ENCODE results near the gene KCNMB2.

The KCNMB2 gene

GRCh38 chr3:178625053-178625600 lies 88.9 kb downstream of the KCNMB2 start:
- Histone ChIP-seq H3K27ac (no peak overlapping the region), H3K4me3 (ENCODE audit: low read depth, low read length) (no peak overlapping the region), H3K36me3 (no peaks in the 10 kb centered on the region), H3K9me3 (ENCODE audit: severe bottlenecking) (no peaks in the 10 kb centered on the region), H3K27me3 (ENCODE audit: insufficient read depth, low read depth, severe bottlenecking) (no peaks in the 10 kb centered on the region)
- TF ChIP-seq CTCF (IDR thresholded peaks at IDR 0.05; ENCODE audit: low read depth, low read length) = no peak
- no peak for DNase-seq

- Histone ChIP-seq H3K27ac (no peak overlapping the region), H3K36me3 (no peaks in the 10 kb centered on the region), H3K9me3 (ENCODE audit: severe bottlenecking) (no peaks in the 10 kb centered on the region), H3K27me3 (ENCODE audit: insufficient read depth, low read depth, severe bottlenecking) (no peaks in the 10 kb centered on the region), H3K4me3 (ENCODE audit: low read depth, low read length) (no peak overlapping the region)
- no peak for DNase-seq
- TF ChIP-seq CTCF (IDR thresholded peaks at IDR 0.05; ENCODE audit: low read depth, low read length) = no peak
These were observed 91.8 kb downstream of the KCNMB2 start for GRCh38 chr3:178628037-178628436.

- Histone ChIP-seq H3K27me3 (ENCODE audit: insufficient read depth, low read depth, severe bottlenecking) (no peaks in the 10 kb centered on the region), H3K36me3 (no peaks in the 10 kb centered on the region), H3K4me3 (ENCODE audit: low read depth, low read length) (no peak overlapping the region), H3K9me3 (ENCODE audit: severe bottlenecking) (no peaks in the 10 kb centered on the region), H3K27ac (no peak overlapping the region)
- TF ChIP-seq CTCF (IDR thresholded peaks at IDR 0.05; ENCODE audit: low read depth, low read length) = no peak
- no peak for DNase-seq
These were observed 93.4 kb downstream of the KCNMB2 start for GRCh38 chr3:178629430-178630178.

- no peak overlapping the region for H3K4me3 ChIP-seq (ENCODE audit: low read depth, low read length)
- H3K9me3 ChIP-seq (ENCODE audit: severe bottlenecking) = no peaks in the 10 kb centered on the region
- TF ChIP-seq CTCF (IDR thresholded peaks at IDR 0.05; ENCODE audit: low read depth, low read length) = no peak
These were observed 95.7 kb downstream of the KCNMB2 start for GRCh38 chr3:178631950-178632349.

GRCh38 chr3:178634975-178635374 lies 98.7 kb downstream of the KCNMB2 start:
- Histone ChIP-seq H3K9me3 (ENCODE audit: severe bottlenecking) (no peaks in the 10 kb centered on the region), H3K27ac (no peak overlapping the region), H3K36me3 (no peaks in the 10 kb centered on the region), H3K4me3 (ENCODE audit: low read depth, low read length) (no peak overlapping the region), H3K27me3 (ENCODE audit: insufficient read depth, low read depth, severe bottlenecking) (no peaks in the 10 kb centered on the region)
- no peak for DNase-seq
- no peak for TF ChIP-seq CTCF (IDR thresholded peaks at IDR 0.05; ENCODE audit: low read depth, low read length)

More at GRCh38 chr3:178631950-178632349, 95.7 kb downstream of the KCNMB2 start:
- no peaks in the 10 kb centered on the region for H3K36me3 ChIP-seq
- no peaks in the 10 kb centered on the region for H3K27me3 ChIP-seq (ENCODE audit: insufficient read depth, low read depth, severe bottlenecking)
- H3K27ac ChIP-seq = no peak overlapping the region
- DNase-seq = no peak

All from WERI-Rb-1 (cell line).